PC-9 (cell line): ENCODE data around the gene MPHOSPH9.

Experiments
- CTCF ChIP-seq: fragments of 200-600 bp; sonication (generic); conservative IDR thresholded peaks from 2 replicates; pipeline ENCODE4 v1.6.1; 2017; ENCODE audit warnings: mixed run types, antibody characterized with exemption, mild to moderate bottlenecking, moderate library complexity
- EZH2 ChIP-seq: fragments of 200-600 bp; sonication (generic); IDR thresholded peaks from 2 replicates; pipeline ENCODE4 v1.8.0; 2017; ENCODE audit warnings: antibody characterized with exemption, low read depth

GRCh38 chr12:123121670-123122069, 111.3 kb downstream of the MPHOSPH9 start:
- no peak for TF ChIP-seq EZH2
- no peak for TF ChIP-seq CTCF
